ENCODE data around the gene SPTLC1.

SPTLC1 gene

GRCh38 chr9:92043002-92043401 is 72.2 kb downstream of the SPTLC1 start:
- Mint-ChIP-seq H3K27ac (no peak overlapping the region), H3K27me3 (ENCODE audit: low read depth, poor library complexity) (no peaks in the 10 kb centered on the region), H3K4me3 (no peak overlapping the region), H3K9me3 (peaks cover 30% of the 10 kb centered on the region), H3K36me3 (ENCODE audit: low read depth) (peaks cover 80% of the 10 kb centered on the region), H3K4me1 (no peaks in the 10 kb centered on the region)
- no peak for DNase-seq
- no peak for TF ChIP-seq CTCF (IDR thresholded peaks at IDR 0.05)

- no peak for TF ChIP-seq CTCF (IDR thresholded peaks at IDR 0.05)
- peaks cover 30% of the 10 kb centered on the region for H3K9me3 Mint-ChIP-seq
- no peak for DNase-seq
- no peak overlapping the region for H3K27ac Mint-ChIP-seq
- H3K27me3 Mint-ChIP-seq (ENCODE audit: low read depth, poor library complexity) = no peaks in the 10 kb centered on the region
- H3K4me3 Mint-ChIP-seq = no peak overlapping the region
- peaks cover 87% of the 10 kb centered on the region for H3K36me3 Mint-ChIP-seq (ENCODE audit: low read depth)
- no peaks in the 10 kb centered on the region for H3K4me1 Mint-ChIP-seq
Measured at GRCh38 chr9:92042260-92042659, 73.0 kb downstream of the SPTLC1 start.

GRCh38 chr9:92036756-92037155 is 78.5 kb downstream of the SPTLC1 start:
- no peaks in the 10 kb centered on the region for H3K27me3 Mint-ChIP-seq (ENCODE audit: low read depth, poor library complexity)
- H3K4me3 Mint-ChIP-seq = no peak overlapping the region
- no peak overlapping the region for H3K27ac Mint-ChIP-seq
- H3K36me3 Mint-ChIP-seq (ENCODE audit: low read depth) = peaks cover 73% of the 10 kb centered on the region
- no peaks in the 10 kb centered on the region for H3K4me1 Mint-ChIP-seq
- H3K9me3 Mint-ChIP-seq = peaks cover 7% of the 10 kb centered on the region
- DNase-seq = no peak
- no peak for TF ChIP-seq CTCF (IDR thresholded peaks at IDR 0.05)

- Mint-ChIP-seq H3K9me3 (peaks cover 4% of the 10 kb centered on the region), H3K27me3 (ENCODE audit: low read depth, poor library complexity) (no peaks in the 10 kb centered on the region), H3K4me1 (no peaks in the 10 kb centered on the region), H3K27ac (no peak overlapping the region), H3K4me3 (no peak overlapping the region), H3K36me3 (ENCODE audit: low read depth) (peaks cover 71% of the 10 kb centered on the region)
- no peak for DNase-seq
- TF ChIP-seq CTCF (IDR thresholded peaks at IDR 0.05) = no peak
Measured at GRCh38 chr9:92036411-92036746, 78.8 kb downstream of the SPTLC1 start.

GRCh38 chr9:92035687-92036410 is 79.4 kb downstream of the SPTLC1 start:
- H3K27ac Mint-ChIP-seq = peak overlapping the region; percentile 66
- no peak for TF ChIP-seq CTCF (IDR thresholded peaks at IDR 0.05)
- DNase-seq = no peak
- no peaks in the 10 kb centered on the region for H3K27me3 Mint-ChIP-seq (ENCODE audit: low read depth, poor library complexity)
- H3K36me3 Mint-ChIP-seq (ENCODE audit: low read depth) = peaks cover 65% of the 10 kb centered on the region
- H3K4me3 Mint-ChIP-seq = no peak overlapping the region
- H3K4me1 Mint-ChIP-seq = no peaks in the 10 kb centered on the region
- peaks cover 2% of the 10 kb centered on the region for H3K9me3 Mint-ChIP-seq

- no peak for DNase-seq
- peaks cover 61% of the 10 kb centered on the region for H3K36me3 Mint-ChIP-seq (ENCODE audit: low read depth)
- peak overlapping the region; percentile 66 for H3K27ac Mint-ChIP-seq
- H3K4me1 Mint-ChIP-seq = no peaks in the 10 kb centered on the region
- H3K9me3 Mint-ChIP-seq = no peaks in the 10 kb centered on the region
- no peak overlapping the region for H3K4me3 Mint-ChIP-seq
- no peak for TF ChIP-seq CTCF (IDR thresholded peaks at IDR 0.05)
- no peaks in the 10 kb centered on the region for H3K27me3 Mint-ChIP-seq (ENCODE audit: low read depth, poor library complexity)
Measured at GRCh38 chr9:92035146-92035545, 80.1 kb downstream of the SPTLC1 start.
